BJ (cell line): ENCODE data around the gene GADL1. TPM values are rescaled to one million over a fixed set of nuclear protein-coding genes. Genes with fewer than 3 reads are reported as not detected.

Experiments used
- CTCF ChIA-PET: fragments of 350-600 bp; formaldehyde crosslinking; extraction: SDS; loops from one replicate; lab custom pipeline; 2021; ENCODE audit warnings: antibody characterized with exemption, inconsistent platforms; lab: Yijun Ruan, JAX
- POLR2A ChIA-PET: fragments of 300-600 bp; sonication (Branson Sonifier 250); formaldehyde crosslinking; extraction: SDS; loops from one replicate; lab custom pipeline; 2021; ENCODE audit warnings: antibody characterized with exemption; lab: Charles Lee
- DNase-seq: peaks from one replicate; pipeline ENCODE4 v3.0.0-alpha.2; 2011; ENCODE audit warnings: low read depth
- H3K27me3 ChIP-seq: 2 replicates; pipeline ENCODE4 v1.6.0; 2011; ENCODE audit warnings: low read length; ENCODE audit not compliant: control insufficient read depth, insufficient read depth
- H3K36me3 ChIP-seq: 2 replicates; pipeline ENCODE4 v1.5.1; 2011; ENCODE audit warnings: low read length; ENCODE audit not compliant: control insufficient read depth, insufficient read depth
- H3K4me3 ChIP-seq: 2 replicates; pipeline ENCODE4 v1.5.1; 2011; ENCODE audit warnings: low read depth, mild to moderate bottlenecking, control low read depth, low read length
- CTCF ChIP-seq: IDR thresholded peaks from 2 replicates; pipeline ENCODE4 v1.5.1; 2011; ENCODE audit warnings: low read depth, mild to moderate bottlenecking, control low read depth, inconsistent platforms, low read length, moderate library complexity; ENCODE audit not compliant: insufficient read depth
- polyA plus RNA-seq: library from polyadenylated mRNA; depleted of rRNA; stranded (reverse); fragments of >200 nt; gene quantifications from 2 replicates; pipeline ENCODE4 v1.2.3, GENCODE V29; 2011

Gene GADL1
- polyA plus RNA-seq, 1 experiment = not detected

DNA sequence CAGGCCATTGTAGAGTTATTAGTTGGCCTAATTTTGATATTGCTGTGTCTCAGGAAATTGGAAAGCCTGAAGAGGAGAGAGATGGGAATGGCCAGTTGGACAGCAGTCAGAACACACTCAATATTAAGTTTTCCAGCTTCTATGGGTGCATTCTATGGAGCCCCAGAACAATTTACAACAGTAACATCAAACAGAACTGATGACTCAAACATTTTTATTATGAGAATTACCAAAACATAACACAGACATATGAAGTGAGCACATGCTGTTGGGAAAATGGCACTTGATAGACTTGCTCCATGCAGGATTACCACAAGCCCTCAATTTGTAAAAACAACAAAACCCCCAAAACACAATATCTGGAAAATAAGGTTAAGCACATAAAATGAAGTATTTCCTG, 104.3 kb downstream of the GADL1 start:
- no peaks in the 10 kb centered on the region for H3K27me3 ChIP-seq
- TF ChIP-seq CTCF = no peak
- ChIA-PET CTCF (no interaction called here), POLR2A (no interaction called here)
- H3K4me3 ChIP-seq = no peak overlapping the region
- no peak for DNase-seq
- no peaks in the 10 kb centered on the region for H3K36me3 ChIP-seq

DNA sequence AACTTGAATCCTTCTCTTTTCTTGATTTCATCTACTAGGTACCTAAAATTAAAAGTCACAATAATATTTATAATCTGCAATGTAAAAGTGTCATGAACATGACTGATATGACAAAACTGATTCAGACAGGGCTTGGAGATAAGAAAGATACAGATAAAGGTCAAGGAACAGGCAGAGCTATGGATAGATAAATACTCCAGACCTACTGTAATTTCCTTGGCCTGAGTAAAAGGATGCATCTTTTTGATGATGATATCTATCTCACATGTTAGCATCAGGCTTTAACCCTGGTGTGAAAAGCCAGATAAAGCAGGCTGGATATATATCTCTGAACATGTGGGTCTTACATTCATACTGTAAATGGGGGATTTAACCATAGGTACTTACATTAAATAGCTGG, 108.1 kb downstream of the GADL1 start:
- ChIA-PET POLR2A (no interaction called here), CTCF (no interaction called here)
- no peak for TF ChIP-seq CTCF
- DNase-seq = no peak
- H3K4me3 ChIP-seq = no peak overlapping the region
- H3K36me3 ChIP-seq = no peaks in the 10 kb centered on the region
- no peaks in the 10 kb centered on the region for H3K27me3 ChIP-seq

DNA sequence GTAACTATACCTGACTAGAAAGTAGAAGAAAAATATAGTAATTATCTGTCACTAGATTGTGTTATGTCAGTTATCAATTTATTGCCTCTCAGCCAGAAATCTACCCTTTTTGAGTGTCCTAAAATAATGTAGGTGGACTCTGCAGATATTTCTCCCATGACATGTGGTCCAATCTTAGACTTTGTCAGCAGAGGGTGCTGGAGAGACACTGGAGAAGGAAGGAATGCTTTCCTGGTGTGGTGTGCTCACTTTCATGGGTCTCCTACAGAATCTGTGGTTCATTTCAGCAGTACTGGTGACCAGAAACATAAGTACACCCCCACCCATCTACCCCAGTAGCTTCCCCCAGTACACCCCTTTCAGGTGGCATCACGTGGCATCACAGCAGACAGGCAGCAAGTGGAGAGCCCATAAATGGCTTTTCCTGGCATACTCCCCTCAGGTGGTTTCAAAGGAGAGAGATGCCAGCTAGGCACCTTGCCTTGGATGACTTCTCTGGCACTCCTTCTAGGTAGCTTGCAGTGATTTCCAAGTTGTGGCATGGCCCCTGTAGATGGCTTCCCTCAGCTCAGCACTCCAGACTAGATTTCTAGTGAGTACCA, 114.7 kb downstream of the GADL1 start:
- no peak for DNase-seq
- no peaks in the 10 kb centered on the region for H3K36me3 ChIP-seq
- POLR2A ChIA-PET = no interaction called here
- CTCF ChIA-PET = interaction anchor here (0.5 to 1.0 kb wide), 3 partner anchors 352 to 990 kb away, joined by 3 read pairs; no protein-coding TSS in a partner anchor
- no peaks in the 10 kb centered on the region; the same call in 1 of the 2 replicates for H3K27me3 ChIP-seq
- peak; percentile 68 for TF ChIP-seq CTCF
- H3K4me3 ChIP-seq = no peak overlapping the region

DNA sequence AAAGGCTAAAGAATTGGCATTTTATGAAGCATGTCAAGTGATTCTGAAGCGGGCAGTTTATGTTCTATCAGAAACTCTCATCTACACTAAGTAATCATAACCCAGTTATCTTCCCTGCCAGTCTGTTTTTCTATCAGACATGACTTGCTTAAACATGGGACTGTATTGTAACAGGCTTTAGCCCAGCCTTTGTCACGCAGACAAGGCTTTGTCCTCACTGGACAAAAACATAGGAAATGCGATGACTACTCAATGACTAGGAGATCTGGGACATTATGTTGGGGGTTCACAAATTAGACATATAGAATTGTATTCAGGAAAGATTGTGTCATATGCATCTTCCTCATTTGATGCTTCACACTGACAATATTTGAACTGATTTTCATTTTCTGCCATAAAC, 115.5 kb downstream of the GADL1 start:
- CTCF ChIA-PET = no interaction called here
- Histone ChIP-seq H3K36me3 (no peaks in the 10 kb centered on the region), H3K27me3 (no peaks in the 10 kb centered on the region; the same call in 1 of the 2 replicates), H3K4me3 (no peak overlapping the region)
- no peak for DNase-seq
- no peak for TF ChIP-seq CTCF
- POLR2A ChIA-PET = no interaction called here

DNA sequence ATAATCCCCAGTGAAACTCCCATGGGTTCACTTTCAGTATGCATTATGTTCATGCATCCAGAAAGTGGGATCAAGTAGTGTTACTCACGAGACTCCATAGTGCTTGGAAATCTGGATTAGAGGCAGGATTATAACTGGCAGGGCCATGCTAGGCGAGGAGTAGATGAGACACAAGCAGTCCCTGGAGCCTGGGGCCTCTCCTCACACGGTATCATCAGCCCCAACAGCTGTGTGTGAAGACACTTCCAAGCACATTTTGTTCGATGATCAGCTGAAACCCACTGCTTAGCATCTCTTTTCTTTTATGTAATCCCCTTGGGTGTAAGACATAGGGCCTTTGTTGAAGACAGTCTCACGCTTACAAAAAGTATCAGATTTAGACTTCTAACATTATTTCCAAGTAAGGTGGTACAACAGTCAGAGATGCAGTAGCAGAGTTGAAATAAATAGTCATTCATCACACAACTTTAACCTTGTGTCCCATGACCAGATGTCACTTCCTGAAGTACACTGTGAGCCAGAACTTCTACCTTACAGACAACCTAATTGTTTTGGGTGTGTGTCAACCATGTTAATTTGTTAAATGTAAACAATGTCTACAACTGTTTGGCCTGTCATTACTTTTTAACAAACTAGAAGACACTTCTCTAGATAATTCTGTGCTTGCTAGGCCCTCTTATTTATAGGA, 116.9 kb downstream of the GADL1 start:
- Histone ChIP-seq H3K27me3 (no peaks in the 10 kb centered on the region; the same call in 1 of the 2 replicates), H3K36me3 (no peaks in the 10 kb centered on the region), H3K4me3 (no peak overlapping the region)
- TF ChIP-seq CTCF = no peak
- DNase-seq = no peak
- ChIA-PET CTCF (interaction anchor here (0.7 to 1.3 kb wide), 2 partner anchors 93 to 355 kb away, joined by 3 to 4 read pairs; no protein-coding TSS in a partner anchor), POLR2A (no interaction called here)
